BJ (cell line): ENCODE measurements around the gene MAML3. TPM values are rescaled to one million over a fixed set of nuclear protein-coding genes. Genes with fewer than 3 reads are reported as not detected.

Source experiments
- CTCF ChIA-PET: fragments of 350-600 bp; formaldehyde crosslinking; extraction: SDS; loops from one replicate; lab custom pipeline; 2021; ENCODE audit warnings: antibody characterized with exemption, inconsistent platforms; lab: Yijun Ruan, JAX
- POLR2A ChIA-PET: fragments of 300-600 bp; sonication (Branson Sonifier 250); formaldehyde crosslinking; extraction: SDS; loops from one replicate; lab custom pipeline; 2021; ENCODE audit warnings: antibody characterized with exemption; lab: Charles Lee
- DNase-seq: peaks from one replicate; pipeline ENCODE4 v3.0.0-alpha.2; 2011; ENCODE audit warnings: low read depth
- H3K27me3 ChIP-seq: 2 replicates; pipeline ENCODE4 v1.6.0; 2011; ENCODE audit warnings: low read length; ENCODE audit not compliant: control insufficient read depth, insufficient read depth
- H3K36me3 ChIP-seq: 2 replicates; pipeline ENCODE4 v1.5.1; 2011; ENCODE audit warnings: low read length; ENCODE audit not compliant: control insufficient read depth, insufficient read depth
- H3K4me3 ChIP-seq: 2 replicates; pipeline ENCODE4 v1.5.1; 2011; ENCODE audit warnings: low read depth, mild to moderate bottlenecking, control low read depth, low read length
- CTCF ChIP-seq: IDR thresholded peaks from 2 replicates; pipeline ENCODE4 v1.5.1; 2011; ENCODE audit warnings: low read depth, mild to moderate bottlenecking, control low read depth, inconsistent platforms, low read length, moderate library complexity; ENCODE audit not compliant: insufficient read depth
- polyA plus RNA-seq: library from polyadenylated mRNA; depleted of rRNA; stranded (reverse); fragments of >200 nt; gene quantifications from 2 replicates; pipeline ENCODE4 v1.2.3, GENCODE V29; 2011

Gene MAML3
- polyA plus RNA-seq, 1 experiment, result 1.6 TPM

GRCh38 chr4:139843641-139844040 lies 310.3 kb downstream of the MAML3 start:
- no peak for TF ChIP-seq CTCF
- POLR2A ChIA-PET, result no interaction called here
- H3K36me3 ChIP-seq, result no peaks in the 10 kb centered on the region
- H3K27me3 ChIP-seq, result no peaks in the 10 kb centered on the region; the same call in 1 of the 2 replicates
- H3K4me3 ChIP-seq, result no peak overlapping the region
- DNase-seq, result no peak
- CTCF ChIA-PET, result no interaction called here

GRCh38 chr4:139841464-139842195 lies 312.4 kb downstream of the MAML3 start:
- no peaks in the 10 kb centered on the region for H3K36me3 ChIP-seq
- DNase-seq, result no peak
- no peaks in the 10 kb centered on the region for H3K27me3 ChIP-seq
- ChIA-PET POLR2A (no interaction called here), CTCF (interaction anchor here (0.5 to 1.1 kb wide), 2 partner anchors 13 to 21 kb away, joined by 3 read pairs; no protein-coding TSS in a partner anchor)
- no peak for TF ChIP-seq CTCF
- no peak overlapping the region for H3K4me3 ChIP-seq

GRCh38 chr4:139840773-139841172 lies 313.2 kb downstream of the MAML3 start:
- Histone ChIP-seq H3K4me3 (no peak overlapping the region), H3K27me3 (no peaks in the 10 kb centered on the region), H3K36me3 (no peaks in the 10 kb centered on the region)
- TF ChIP-seq CTCF, result no peak
- ChIA-PET CTCF (interaction anchor here (0.5 to 1.1 kb wide), 2 partner anchors 13 to 136 kb away, joined by 3 read pairs; no protein-coding TSS in a partner anchor), POLR2A (no interaction called here)
- no peak for DNase-seq

GRCh38 chr4:139839403-139840031 lies 314.5 kb downstream of the MAML3 start:
- CTCF ChIA-PET, result interaction anchor here (0.6 kb wide), 1 partner anchor 107 kb away, joined by 3 read pairs; no protein-coding TSS in a partner anchor
- POLR2A ChIA-PET, result no interaction called here
- no peak for DNase-seq
- TF ChIP-seq CTCF, result no peak
- H3K4me3 ChIP-seq, result no peak overlapping the region
- no peaks in the 10 kb centered on the region for H3K36me3 ChIP-seq
- no peaks in the 10 kb centered on the region for H3K27me3 ChIP-seq

- ChIA-PET CTCF (no interaction called here), POLR2A (no interaction called here)
- no peak for TF ChIP-seq CTCF
- H3K27me3 ChIP-seq, result no peaks in the 10 kb centered on the region
- no peak for DNase-seq
- no peaks in the 10 kb centered on the region for H3K36me3 ChIP-seq
- no peak overlapping the region for H3K4me3 ChIP-seq
Measured at GRCh38 chr4:139838811-139839210, 315.2 kb downstream of the MAML3 start.
